Loucy (cell line): ENCODE measurements around the gene CNTNAP2.

ENCODE experiments used
- EZH2phosphoT487 ChIP-seq: fragments of 200-600 bp; IDR thresholded peaks from 2 replicates; pipeline ENCODE4 v1.6.1; 2018; ENCODE audit warnings: antibody characterized with exemption, mild to moderate bottlenecking, moderate library complexity, borderline replicate concordance
- TF ChIP-seq, protein P1 (sequence below): fragments of 200-600 bp; sonication (generic); conservative IDR thresholded peaks from 2 replicates; pipeline ENCODE4 v1.5.1; 2014; ENCODE audit warnings: mild to moderate bottlenecking, antibody characterized with exemption, low read length

GRCh38 chr7:147524726-147525250 is 1408.2 kb downstream of the CNTNAP2 start:
- TF ChIP-seq, protein P1, sequence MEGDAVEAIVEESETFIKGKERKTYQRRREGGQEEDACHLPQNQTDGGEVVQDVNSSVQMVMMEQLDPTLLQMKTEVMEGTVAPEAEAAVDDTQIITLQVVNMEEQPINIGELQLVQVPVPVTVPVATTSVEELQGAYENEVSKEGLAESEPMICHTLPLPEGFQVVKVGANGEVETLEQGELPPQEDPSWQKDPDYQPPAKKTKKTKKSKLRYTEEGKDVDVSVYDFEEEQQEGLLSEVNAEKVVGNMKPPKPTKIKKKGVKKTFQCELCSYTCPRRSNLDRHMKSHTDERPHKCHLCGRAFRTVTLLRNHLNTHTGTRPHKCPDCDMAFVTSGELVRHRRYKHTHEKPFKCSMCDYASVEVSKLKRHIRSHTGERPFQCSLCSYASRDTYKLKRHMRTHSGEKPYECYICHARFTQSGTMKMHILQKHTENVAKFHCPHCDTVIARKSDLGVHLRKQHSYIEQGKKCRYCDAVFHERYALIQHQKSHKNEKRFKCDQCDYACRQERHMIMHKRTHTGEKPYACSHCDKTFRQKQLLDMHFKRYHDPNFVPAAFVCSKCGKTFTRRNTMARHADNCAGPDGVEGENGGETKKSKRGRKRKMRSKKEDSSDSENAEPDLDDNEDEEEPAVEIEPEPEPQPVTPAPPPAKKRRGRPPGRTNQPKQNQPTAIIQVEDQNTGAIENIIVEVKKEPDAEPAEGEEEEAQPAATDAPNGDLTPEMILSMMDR, result no peak
- no peak for TF ChIP-seq EZH2phosphoT487
